GM23338 (cell line): ENCODE results near the gene EDNRA.

Experiments
- ETS1 ChIP-seq: IDR thresholded peaks from 2 replicates; pipeline ENCODE4 v1.6.1; 2016; ENCODE audit warnings: antibody characterized with exemption
- EZH2 ChIP-seq: fragments of 200-600 bp; sonication (generic); IDR thresholded peaks from one replicate; pipeline ENCODE4 v1.8.0; 2017; ENCODE audit warnings: antibody characterized with exemption, mild to moderate bottlenecking, low read depth; ENCODE audit not compliant: unreplicated experiment
- EZH2phosphoT487 ChIP-seq: fragments of 200-600 bp; sonication (generic); IDR thresholded peaks from one replicate; pipeline ENCODE4 v1.8.1; 2018; ENCODE audit warnings: antibody characterized with exemption; ENCODE audit not compliant: unreplicated experiment
- POLR2AphosphoS5 ChIP-seq: IDR thresholded peaks from 2 replicates; pipeline ENCODE4 v1.6.1; 2016; ENCODE audit warnings: antibody characterized with exemption, low read depth
- ZNF462 ChIP-seq: fragments of 250-450 bp; sonication (Bioruptor Pico); IDR thresholded peaks from 2 replicates; pipeline ENCODE4 v1.5.0; 2020; ENCODE audit warnings: mild to moderate bottlenecking, moderate library complexity
- TF ChIP-seq, protein P1 (sequence below), 2 experiments: fragments of 200-600 bp in 1 of 2; sonication (generic) in 1 of 2; conservative IDR thresholded peaks; 2 replicates each; pipeline versions ENCODE4 v1.5.1 to v1.6.1; 2016 to 2017; ENCODE audit warnings: antibody characterized with exemption in 2 of 2, low read depth in 2 of 2, mild to moderate bottlenecking in 2 of 2, moderate library complexity in 1 of 2
- TF ChIP-seq, protein P2 (sequence below): IDR thresholded peaks from one replicate; pipeline ENCODE4 v1.6.1; 2018; ENCODE audit warnings: antibody characterized with exemption; ENCODE audit not compliant: unreplicated experiment

DNA sequence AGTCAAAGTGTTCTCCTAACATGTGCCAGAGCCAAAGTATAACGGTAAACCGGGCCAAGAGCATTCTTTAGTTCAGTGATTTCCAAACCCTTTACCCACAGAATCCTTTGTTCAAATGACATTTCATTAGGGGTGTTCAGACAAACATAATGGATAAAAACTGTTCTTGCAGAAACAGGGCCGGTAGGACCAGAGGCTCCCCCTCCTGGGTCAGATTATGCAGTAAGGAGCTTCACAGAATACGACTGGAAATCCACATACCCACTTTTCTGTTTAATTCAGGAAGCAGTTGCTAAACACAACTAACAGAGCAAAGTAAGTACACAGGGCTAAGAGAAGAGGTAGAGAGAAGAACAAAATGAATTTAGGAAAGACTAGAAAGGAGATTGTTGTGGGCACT, 89.7 kb downstream of the EDNRA start:
- TF ChIP-seq, protein P1, sequence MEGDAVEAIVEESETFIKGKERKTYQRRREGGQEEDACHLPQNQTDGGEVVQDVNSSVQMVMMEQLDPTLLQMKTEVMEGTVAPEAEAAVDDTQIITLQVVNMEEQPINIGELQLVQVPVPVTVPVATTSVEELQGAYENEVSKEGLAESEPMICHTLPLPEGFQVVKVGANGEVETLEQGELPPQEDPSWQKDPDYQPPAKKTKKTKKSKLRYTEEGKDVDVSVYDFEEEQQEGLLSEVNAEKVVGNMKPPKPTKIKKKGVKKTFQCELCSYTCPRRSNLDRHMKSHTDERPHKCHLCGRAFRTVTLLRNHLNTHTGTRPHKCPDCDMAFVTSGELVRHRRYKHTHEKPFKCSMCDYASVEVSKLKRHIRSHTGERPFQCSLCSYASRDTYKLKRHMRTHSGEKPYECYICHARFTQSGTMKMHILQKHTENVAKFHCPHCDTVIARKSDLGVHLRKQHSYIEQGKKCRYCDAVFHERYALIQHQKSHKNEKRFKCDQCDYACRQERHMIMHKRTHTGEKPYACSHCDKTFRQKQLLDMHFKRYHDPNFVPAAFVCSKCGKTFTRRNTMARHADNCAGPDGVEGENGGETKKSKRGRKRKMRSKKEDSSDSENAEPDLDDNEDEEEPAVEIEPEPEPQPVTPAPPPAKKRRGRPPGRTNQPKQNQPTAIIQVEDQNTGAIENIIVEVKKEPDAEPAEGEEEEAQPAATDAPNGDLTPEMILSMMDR (conservative IDR thresholded peaks at IDR 0.05; ENCODE audit: low read depth in 2 of 2) = peak in 1 of 2 experiments; percentile 33; a peak in 3 of 4 replicates
- TF ChIP-seq, protein P2, sequence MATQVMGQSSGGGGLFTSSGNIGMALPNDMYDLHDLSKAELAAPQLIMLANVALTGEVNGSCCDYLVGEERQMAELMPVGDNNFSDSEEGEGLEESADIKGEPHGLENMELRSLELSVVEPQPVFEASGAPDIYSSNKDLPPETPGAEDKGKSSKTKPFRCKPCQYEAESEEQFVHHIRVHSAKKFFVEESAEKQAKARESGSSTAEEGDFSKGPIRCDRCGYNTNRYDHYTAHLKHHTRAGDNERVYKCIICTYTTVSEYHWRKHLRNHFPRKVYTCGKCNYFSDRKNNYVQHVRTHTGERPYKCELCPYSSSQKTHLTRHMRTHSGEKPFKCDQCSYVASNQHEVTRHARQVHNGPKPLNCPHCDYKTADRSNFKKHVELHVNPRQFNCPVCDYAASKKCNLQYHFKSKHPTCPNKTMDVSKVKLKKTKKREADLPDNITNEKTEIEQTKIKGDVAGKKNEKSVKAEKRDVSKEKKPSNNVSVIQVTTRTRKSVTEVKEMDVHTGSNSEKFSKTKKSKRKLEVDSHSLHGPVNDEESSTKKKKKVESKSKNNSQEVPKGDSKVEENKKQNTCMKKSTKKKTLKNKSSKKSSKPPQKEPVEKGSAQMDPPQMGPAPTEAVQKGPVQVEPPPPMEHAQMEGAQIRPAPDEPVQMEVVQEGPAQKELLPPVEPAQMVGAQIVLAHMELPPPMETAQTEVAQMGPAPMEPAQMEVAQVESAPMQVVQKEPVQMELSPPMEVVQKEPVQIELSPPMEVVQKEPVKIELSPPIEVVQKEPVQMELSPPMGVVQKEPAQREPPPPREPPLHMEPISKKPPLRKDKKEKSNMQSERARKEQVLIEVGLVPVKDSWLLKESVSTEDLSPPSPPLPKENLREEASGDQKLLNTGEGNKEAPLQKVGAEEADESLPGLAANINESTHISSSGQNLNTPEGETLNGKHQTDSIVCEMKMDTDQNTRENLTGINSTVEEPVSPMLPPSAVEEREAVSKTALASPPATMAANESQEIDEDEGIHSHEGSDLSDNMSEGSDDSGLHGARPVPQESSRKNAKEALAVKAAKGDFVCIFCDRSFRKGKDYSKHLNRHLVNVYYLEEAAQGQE = no peak
- no peak for TF ChIP-seq POLR2AphosphoS5
- no peak for TF ChIP-seq EZH2
- no peak for TF ChIP-seq ZNF462
- TF ChIP-seq ETS1 = no peak
- no peak for TF ChIP-seq EZH2phosphoT487
